Upper lobe of left lung (tissue), 6 donors: ENCODE results near the gene LRRC7. TPM values are rescaled to one million over a fixed set of nuclear protein-coding genes. Genes with fewer than 3 reads are reported as not detected.

Experiments
- ATAC-seq, 2 donors: fragments of 200-7000 bp; cut with Tn5 transposase; one replicate each; pipeline ENCODE4 v1.9.1; 2022; ENCODE audit warnings: mild to moderate bottlenecking in 2 of 2, moderate library complexity in 2 of 2; ENCODE audit not compliant: low FRiP score in 2 of 2
- DNase-seq, 2 donors: peaks; one replicate each; pipeline ENCODE4 v3.0.0-alpha.2; 2019 to 2020
- H3K27ac ChIP-seq, 4 donors: fragments of 200-600 bp; sonication (generic); one replicate each; pipeline ENCODE4 v1.5.1; 2016 to 2019
- H3K27me3 ChIP-seq, 4 donors: fragments of 200-600 bp; sonication (generic); one replicate each; pipeline ENCODE4 v1.5.1; 2017 to 2019
- H3K36me3 ChIP-seq, 4 donors: fragments of 200-600 bp; sonication (generic); one replicate each; pipeline ENCODE4 v1.5.1; 2016 to 2019
- H3K4me1 ChIP-seq, 4 donors: fragments of 200-600 bp; sonication (generic); one replicate each; pipeline ENCODE4 v1.5.1; 2018 to 2019
- H3K4me3 ChIP-seq, 4 donors: fragments of 200-600 bp; sonication (generic); one replicate each; pipeline ENCODE4 v1.5.1; 2017 to 2019; ENCODE audit warnings: mild to moderate bottlenecking in 2 of 4, moderate library complexity in 1 of 4
- H3K9me3 ChIP-seq, 4 donors: fragments of 200-600 bp; sonication (generic); one replicate each; pipeline ENCODE4 v1.5.1; 2018 to 2019
- CTCF ChIP-seq, 6 experiments: fragments of 450-650 bp in 4 of 6; fragments of 200-600 bp in 2 of 6; sonication (generic) in 2 of 6; IDR thresholded peaks; one replicate each; pipeline ENCODE4 v1.5.1; 2016 to 2019; ENCODE audit warnings: antibody characterized with exemption in 6 of 6
- EP300 ChIP-seq, 4 donors: sonication (generic); formaldehyde crosslinking; IDR thresholded peaks; one replicate each; pipeline ENCODE4 v1.5.1; 2017; ENCODE audit warnings: antibody characterized with exemption in 4 of 4, control low read depth in 2 of 4
- POLR2A ChIP-seq, 4 donors: fragments of 450-650 bp; IDR thresholded peaks; one replicate each; pipeline ENCODE4 v1.5.1; 2016 to 2017; ENCODE audit warnings: antibody characterized with exemption in 4 of 4, mild to moderate bottlenecking in 2 of 4
- POLR2AphosphoS5 ChIP-seq, 2 donors: sonication (generic); formaldehyde crosslinking; IDR thresholded peaks; one replicate each; pipeline ENCODE4 v1.5.1; 2017; ENCODE audit warnings: antibody characterized with exemption in 2 of 2
- WGBS, 2 donors: methylation state at CpG; one replicate each; pipeline ENCODE4 v1.1.5; 2017 to 2018; 5-methylcytosine and 5-hydroxymethylcytosine counted together
- total RNA-seq, 6 donors: library from RNA; depleted of rRNA in 4 of 6; stranded (reverse); fragments of >200 nt in 4 of 6; gene quantifications; one replicate each; pipeline versions ENCODE4 v1.1.0 to v1.2.1, GENCODE V29; 2016 to 2021
- donor health status: DM: no; HTN: no; CAD: no; lungs with moderate emphysema.
- donor health status: DM: no; HTN: yes; CAD: no; lungs with severe emphysema.

Gene LRRC7
- total RNA-seq, 6 donors from 2014 or later: not detected

GRCh38 chr1:70091811-70092210 lies 524.1 kb downstream of the LRRC7 start:
- Histone ChIP-seq H3K27me3 (no peaks in the 10 kb centered on the region), H3K9me3 (no peaks in the 10 kb centered on the region), H3K4me3 (no peak overlapping the region), H3K36me3 (no peaks in the 10 kb centered on the region), H3K4me1 (no peaks in the 10 kb centered on the region), H3K27ac (no peak overlapping the region)
- no peak for ATAC-seq
- TF ChIP-seq POLR2AphosphoS5 (IDR thresholded peaks at IDR 0.05): no peak
- TF ChIP-seq CTCF (IDR thresholded peaks at IDR 0.05): no peak
- no peak for TF ChIP-seq POLR2A (IDR thresholded peaks at IDR 0.05)
- TF ChIP-seq EP300 (IDR thresholded peaks at IDR 0.05): no peak
- no peak for DNase-seq

GRCh38 chr1:70092526-70092925 lies 524.8 kb downstream of the LRRC7 start:
- Histone ChIP-seq H3K9me3 (no peaks in the 10 kb centered on the region), H3K4me1 (no peaks in the 10 kb centered on the region), H3K4me3 (no peak overlapping the region), H3K27ac (no peak overlapping the region), H3K27me3 (no peaks in the 10 kb centered on the region), H3K36me3 (no peaks in the 10 kb centered on the region)
- no peak for TF ChIP-seq POLR2AphosphoS5 (IDR thresholded peaks at IDR 0.05)
- TF ChIP-seq CTCF (IDR thresholded peaks at IDR 0.05): no peak
- no peak for TF ChIP-seq EP300 (IDR thresholded peaks at IDR 0.05)
- TF ChIP-seq POLR2A (IDR thresholded peaks at IDR 0.05): no peak
- ATAC-seq (no peak), DNase-seq (no peak)
- 64 to 75% methylated on average over 3 of the region's 3 CpGs for WGBS, 2 donors

GRCh38 chr1:70093250-70093975 lies 525.7 kb downstream of the LRRC7 start:
- DNase-seq: no peak
- ATAC-seq: no peak
- H3K4me1 ChIP-seq: no peaks in the 10 kb centered on the region
- H3K27ac ChIP-seq: no peak overlapping the region
- no peaks in the 10 kb centered on the region for H3K36me3 ChIP-seq
- H3K4me3 ChIP-seq: no peak overlapping the region
- no peaks in the 10 kb centered on the region for H3K27me3 ChIP-seq
- no peaks in the 10 kb centered on the region for H3K9me3 ChIP-seq
- TF ChIP-seq POLR2A (IDR thresholded peaks at IDR 0.05) (no peak), CTCF (IDR thresholded peaks at IDR 0.05) (no peak), POLR2AphosphoS5 (IDR thresholded peaks at IDR 0.05) (no peak), EP300 (IDR thresholded peaks at IDR 0.05) (no peak)

GRCh38 chr1:70101231-70101630 lies 533.5 kb downstream of the LRRC7 start:
- no peaks in the 10 kb centered on the region for H3K9me3 ChIP-seq
- H3K27ac ChIP-seq: no peak overlapping the region
- DNase-seq (no peak), ATAC-seq (no peak)
- 69 to 70% methylated on average over 2 of the region's 2 CpGs for WGBS, 2 donors
- H3K36me3 ChIP-seq: no peaks in the 10 kb centered on the region
- no peak overlapping the region for H3K4me3 ChIP-seq
- no peak for TF ChIP-seq EP300 (IDR thresholded peaks at IDR 0.05)
- TF ChIP-seq CTCF (IDR thresholded peaks at IDR 0.05): no peak
- TF ChIP-seq POLR2A (IDR thresholded peaks at IDR 0.05): no peak
- TF ChIP-seq POLR2AphosphoS5 (IDR thresholded peaks at IDR 0.05): no peak
- H3K4me1 ChIP-seq: no peaks in the 10 kb centered on the region
- no peaks in the 10 kb centered on the region for H3K27me3 ChIP-seq

- Histone ChIP-seq H3K4me3 (no peak overlapping the region), H3K36me3 (no peaks in the 10 kb centered on the region), H3K27ac (no peak overlapping the region), H3K4me1 (no peaks in the 10 kb centered on the region), H3K27me3 (no peaks in the 10 kb centered on the region), H3K9me3 (no peaks in the 10 kb centered on the region)
- TF ChIP-seq CTCF (IDR thresholded peaks at IDR 0.05) (no peak), POLR2AphosphoS5 (IDR thresholded peaks at IDR 0.05) (no peak), POLR2A (IDR thresholded peaks at IDR 0.05) (no peak), EP300 (IDR thresholded peaks at IDR 0.05) (no peak)
- ATAC-seq: no peak
- DNase-seq: no peak
- WGBS, 2 donors: 77 to 96% methylated on average over 1 of the region's 1 CpG
These were observed 534.1 kb downstream of the LRRC7 start for GRCh38 chr1:70101774-70102173.
